ENCODE measurements around the gene COPG1.

Gene COPG1

GRCh38 chr3:129314386-129315222 lies 65.2 kb downstream of the COPG1 start:
- WGBS (ENCODE audit: insufficient coverage, insufficient read length): no CpG with 5 or more reads among the region's 53 CpGs
- Histone ChIP-seq H3K27me3 (ENCODE audit: control insufficient read depth, insufficient read depth, low read length) (no peaks in the 10 kb centered on the region), H3K4me3 (ENCODE audit: low read length) (peak overlapping the region; percentile 99), H3K27ac (ENCODE audit: low read length) (no peak overlapping the region), H3K9me3 (ENCODE audit: control insufficient read depth, insufficient read depth, low read length) (no peaks in the 10 kb centered on the region), H3K4me1 (ENCODE audit: control insufficient read depth, insufficient read depth, low read length) (peaks cover 2% of the 10 kb centered on the region; the same call in 1 of the 2 replicates), H3K36me3 (ENCODE audit: control insufficient read depth, insufficient read depth, low read length) (peaks cover 4% of the 10 kb centered on the region; the same call in 1 of the 2 replicates)
- DNase-seq (ENCODE audit: low read depth, low spot score): peak; percentile 85

GRCh38 chr3:129315223-129315997 lies 66.0 kb downstream of the COPG1 start:
- peaks cover 4% of the 10 kb centered on the region; the same call in 1 of the 2 replicates for H3K36me3 ChIP-seq (ENCODE audit: control insufficient read depth, insufficient read depth, low read length)
- peak overlapping the region; percentile 99 for H3K4me3 ChIP-seq (ENCODE audit: low read length)
- WGBS (ENCODE audit: insufficient coverage, insufficient read length): no CpG with 5 or more reads among the region's 80 CpGs
- H3K9me3 ChIP-seq (ENCODE audit: control insufficient read depth, insufficient read depth, low read length): no peaks in the 10 kb centered on the region
- DNase-seq (ENCODE audit: low read depth, low spot score): no peak
- H3K4me1 ChIP-seq (ENCODE audit: control insufficient read depth, insufficient read depth, low read length): peaks cover 2% of the 10 kb centered on the region; the same call in 1 of the 2 replicates
- no peak overlapping the region for H3K27ac ChIP-seq (ENCODE audit: low read length)
- no peaks in the 10 kb centered on the region for H3K27me3 ChIP-seq (ENCODE audit: control insufficient read depth, insufficient read depth, low read length)

DNA sequence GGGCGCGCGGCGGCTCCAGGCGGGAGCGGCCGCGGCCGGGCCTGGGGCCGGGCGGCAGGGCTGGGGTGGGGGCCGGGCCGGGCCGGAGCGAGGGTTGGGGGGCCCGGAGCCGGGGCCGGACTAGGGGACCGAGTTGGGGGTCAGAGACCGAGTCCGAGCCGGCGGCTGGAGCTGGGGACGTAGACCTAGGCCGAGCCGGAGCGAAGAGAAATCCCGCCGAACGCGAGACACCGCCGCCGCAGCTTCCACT lies 66.5 kb downstream of the COPG1 start:
- H3K9me3 ChIP-seq (ENCODE audit: control insufficient read depth, insufficient read depth, low read length): no peaks in the 10 kb centered on the region
- peaks cover 2% of the 10 kb centered on the region; the same call in 1 of the 2 replicates for H3K4me1 ChIP-seq (ENCODE audit: control insufficient read depth, insufficient read depth, low read length)
- H3K36me3 ChIP-seq (ENCODE audit: control insufficient read depth, insufficient read depth, low read length): peaks cover 7% of the 10 kb centered on the region
- H3K27ac ChIP-seq (ENCODE audit: low read length): no peak overlapping the region
- no peak for DNase-seq (ENCODE audit: low read depth, low spot score)
- peak overlapping the region; percentile 99; the same call in 1 of the 2 replicates for H3K4me3 ChIP-seq (ENCODE audit: low read length)
- WGBS (ENCODE audit: insufficient coverage, insufficient read length): no CpG with 5 or more reads among the region's 34 CpGs
- H3K27me3 ChIP-seq (ENCODE audit: control insufficient read depth, insufficient read depth, low read length): no peaks in the 10 kb centered on the region

GRCh38 chr3:129316248-129317013 lies 67.0 kb downstream of the COPG1 start:
- Histone ChIP-seq H3K4me3 (ENCODE audit: low read length) (peak overlapping the region; percentile 99), H3K36me3 (ENCODE audit: control insufficient read depth, insufficient read depth, low read length) (peaks cover 12% of the 10 kb centered on the region), H3K27me3 (ENCODE audit: control insufficient read depth, insufficient read depth, low read length) (no peaks in the 10 kb centered on the region), H3K27ac (ENCODE audit: low read length) (no peak overlapping the region), H3K9me3 (ENCODE audit: control insufficient read depth, insufficient read depth, low read length) (no peaks in the 10 kb centered on the region), H3K4me1 (ENCODE audit: control insufficient read depth, insufficient read depth, low read length) (peaks cover 2% of the 10 kb centered on the region; the same call in 1 of the 2 replicates)
- no CpG with 5 or more reads among the region's 65 CpGs for WGBS (ENCODE audit: insufficient coverage, insufficient read length)
- no peak for DNase-seq (ENCODE audit: low read depth, low spot score)

DNA sequence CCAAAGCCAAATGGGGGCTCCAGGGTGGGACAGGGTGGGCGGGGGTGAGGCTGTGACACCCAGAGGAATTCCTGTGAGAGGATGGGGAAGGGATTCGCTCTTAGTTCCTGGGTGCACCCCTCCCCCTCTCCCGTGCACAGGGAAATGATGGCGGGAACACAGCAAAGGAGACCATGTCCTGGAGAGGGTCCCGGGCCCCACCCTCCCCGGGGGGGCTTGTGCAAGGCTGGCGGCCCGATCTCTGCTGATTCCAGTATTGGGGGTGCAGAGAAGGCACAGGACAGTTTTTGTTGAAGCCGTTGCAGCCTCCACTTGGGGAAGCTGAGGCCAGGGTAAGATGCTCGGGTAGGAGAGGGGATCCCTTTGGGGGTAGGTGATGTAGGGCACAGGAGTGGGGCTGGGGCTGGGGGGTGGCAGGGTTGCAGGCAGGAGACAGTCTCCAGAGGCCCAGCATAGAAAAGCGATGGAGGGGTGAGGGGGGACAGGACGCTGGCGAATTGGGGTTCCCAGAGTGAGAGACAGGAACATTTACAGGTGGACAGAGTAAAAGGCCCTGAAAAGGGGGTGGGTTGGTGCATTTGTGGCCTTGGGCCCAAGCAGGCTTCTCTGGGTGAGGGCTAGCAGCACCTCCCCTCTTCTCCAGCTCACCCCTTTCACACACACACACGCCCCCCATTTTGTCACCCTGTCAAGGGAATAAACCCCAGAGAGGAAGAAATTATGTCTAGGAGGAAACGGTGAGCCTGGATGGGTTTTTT lies 67.8 kb downstream of the COPG1 start:
- DNase-seq (ENCODE audit: low read depth, low spot score): no peak
- no peak overlapping the region for H3K27ac ChIP-seq (ENCODE audit: low read length)
- no peaks in the 10 kb centered on the region for H3K9me3 ChIP-seq (ENCODE audit: control insufficient read depth, insufficient read depth, low read length)
- WGBS (ENCODE audit: insufficient coverage, insufficient read length): no CpG with 5 or more reads among the region's 15 CpGs
- peaks cover 2% of the 10 kb centered on the region; the same call in 1 of the 2 replicates for H3K4me1 ChIP-seq (ENCODE audit: control insufficient read depth, insufficient read depth, low read length)
- H3K27me3 ChIP-seq (ENCODE audit: control insufficient read depth, insufficient read depth, low read length): no peaks in the 10 kb centered on the region
- peaks cover 14% of the 10 kb centered on the region for H3K36me3 ChIP-seq (ENCODE audit: control insufficient read depth, insufficient read depth, low read length)
- peak overlapping the region; percentile 99; the same call in 1 of the 2 replicates for H3K4me3 ChIP-seq (ENCODE audit: low read length)

GRCh38 chr3:129317848-129318247 lies 68.4 kb downstream of the COPG1 start:
- Histone ChIP-seq H3K27ac (ENCODE audit: low read length) (no peak overlapping the region), H3K9me3 (ENCODE audit: control insufficient read depth, insufficient read depth, low read length) (no peaks in the 10 kb centered on the region), H3K27me3 (ENCODE audit: control insufficient read depth, insufficient read depth, low read length) (no peaks in the 10 kb centered on the region), H3K36me3 (ENCODE audit: control insufficient read depth, insufficient read depth, low read length) (peaks cover 14% of the 10 kb centered on the region), H3K4me1 (ENCODE audit: control insufficient read depth, insufficient read depth, low read length) (peaks cover 2% of the 10 kb centered on the region; the same call in 1 of the 2 replicates), H3K4me3 (ENCODE audit: low read length) (no peak overlapping the region)
- no CpG with 5 or more reads among the region's 5 CpGs for WGBS (ENCODE audit: insufficient coverage, insufficient read length)
- no peak for DNase-seq (ENCODE audit: low read depth, low spot score)

DNA sequence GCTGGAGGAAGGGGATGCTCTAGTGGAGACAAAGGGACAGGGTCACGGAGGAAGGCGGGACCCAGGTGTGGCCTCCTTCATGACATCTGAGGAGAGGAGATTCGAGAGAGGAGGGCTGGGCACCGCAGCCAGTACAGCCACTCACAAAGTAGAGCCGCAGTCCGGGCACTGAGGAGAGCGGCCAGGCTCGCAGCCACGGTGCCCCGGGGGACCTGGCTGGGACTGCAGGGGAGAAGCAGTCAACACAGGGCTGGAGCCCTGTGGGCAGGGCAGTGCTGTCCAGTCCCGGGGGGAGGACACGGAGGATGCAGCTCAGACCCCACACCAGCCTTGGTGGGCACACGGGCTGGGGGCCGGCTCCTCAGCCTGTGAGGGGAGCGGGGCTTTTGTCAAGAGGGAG lies 69.5 kb downstream of the COPG1 start:
- no peak for DNase-seq (ENCODE audit: low read depth, low spot score)
- no peaks in the 10 kb centered on the region for H3K9me3 ChIP-seq (ENCODE audit: control insufficient read depth, insufficient read depth, low read length)
- peaks cover 2% of the 10 kb centered on the region; the same call in 1 of the 2 replicates for H3K4me1 ChIP-seq (ENCODE audit: control insufficient read depth, insufficient read depth, low read length)
- H3K27me3 ChIP-seq (ENCODE audit: control insufficient read depth, insufficient read depth, low read length): no peaks in the 10 kb centered on the region
- peaks cover 14% of the 10 kb centered on the region for H3K36me3 ChIP-seq (ENCODE audit: control insufficient read depth, insufficient read depth, low read length)
- H3K4me3 ChIP-seq (ENCODE audit: low read length): no peak overlapping the region
- H3K27ac ChIP-seq (ENCODE audit: low read length): no peak overlapping the region
- no CpG with 5 or more reads among the region's 15 CpGs for WGBS (ENCODE audit: insufficient coverage, insufficient read length)

GRCh38 chr3:129320261-129320660 lies 70.9 kb downstream of the COPG1 start:
- H3K27me3 ChIP-seq (ENCODE audit: control insufficient read depth, insufficient read depth, low read length): no peaks in the 10 kb centered on the region
- peaks cover 14% of the 10 kb centered on the region for H3K36me3 ChIP-seq (ENCODE audit: control insufficient read depth, insufficient read depth, low read length)
- no peaks in the 10 kb centered on the region for H3K4me1 ChIP-seq (ENCODE audit: control insufficient read depth, insufficient read depth, low read length)
- no peak overlapping the region for H3K27ac ChIP-seq (ENCODE audit: low read length)
- WGBS (ENCODE audit: insufficient coverage, insufficient read length): no CpG with 5 or more reads among the region's 8 CpGs
- no peaks in the 10 kb centered on the region for H3K9me3 ChIP-seq (ENCODE audit: control insufficient read depth, insufficient read depth, low read length)
- no peak for DNase-seq (ENCODE audit: low read depth, low spot score)
- H3K4me3 ChIP-seq (ENCODE audit: low read length): no peak overlapping the region

DNA sequence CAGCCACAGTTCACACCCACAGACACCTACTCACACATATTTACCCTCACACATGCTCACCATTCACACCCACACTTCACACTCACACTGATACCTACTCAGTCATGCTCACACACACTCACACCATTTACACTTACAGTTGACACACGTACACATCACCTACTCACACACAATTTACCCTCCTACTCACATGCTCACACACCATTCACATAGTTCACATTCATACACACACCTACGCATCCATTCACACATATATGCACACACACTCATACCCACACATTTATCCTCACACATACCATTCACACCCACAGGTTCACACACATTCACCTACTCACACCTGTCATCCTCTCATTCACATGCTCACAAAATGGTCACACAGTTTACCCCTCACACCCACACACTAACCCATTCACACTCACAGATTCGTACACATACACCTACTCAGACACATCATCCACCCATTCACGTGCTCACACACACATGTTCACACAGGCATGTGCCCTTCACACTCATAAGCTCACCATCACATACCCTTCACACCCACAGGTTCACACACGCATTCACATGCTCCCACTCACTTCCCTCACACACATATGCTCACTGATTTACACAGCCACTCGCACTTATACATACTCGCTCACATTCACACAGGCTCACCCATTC lies 71.5 kb downstream of the COPG1 start:
- no peak for DNase-seq (ENCODE audit: low read depth, low spot score)
- Histone ChIP-seq H3K36me3 (ENCODE audit: control insufficient read depth, insufficient read depth, low read length) (peaks cover 14% of the 10 kb centered on the region), H3K4me1 (ENCODE audit: control insufficient read depth, insufficient read depth, low read length) (no peaks in the 10 kb centered on the region), H3K9me3 (ENCODE audit: control insufficient read depth, insufficient read depth, low read length) (no peaks in the 10 kb centered on the region), H3K4me3 (ENCODE audit: low read length) (no peak overlapping the region), H3K27ac (ENCODE audit: low read length) (no peak overlapping the region), H3K27me3 (ENCODE audit: control insufficient read depth, insufficient read depth, low read length) (no peaks in the 10 kb centered on the region)
- 100% methylated on average over 6 of the region's 7 CpGs for WGBS (ENCODE audit: insufficient coverage, insufficient read length)
